ENCODE measurements around the gene MCF2.

GRCh38 chrX:139725720-139726119, 17.8 kb upstream of the MCF2 start:
- TF ChIP-seq POLR2A (IDR thresholded peaks at IDR 0.05; ENCODE audit: low read length) = no peak
- no peak for TF ChIP-seq GATA1 (IDR thresholded peaks at IDR 0.05; ENCODE audit: low read depth, low read length)
